ENCODE data around the gene LARP1.

The LARP1 gene

GRCh38 chr5:154861946-154862345 lies 106.8 kb downstream of the LARP1 start:
- Histone ChIP-seq H4K91ac (ENCODE audit: low read depth, low read length, poor library complexity) (no peak overlapping the region), H2AFZ (ENCODE audit: low read length) (no peak overlapping the region), H3K4ac (ENCODE audit: low read length) (no peak overlapping the region), H2BK120ac (ENCODE audit: low read depth, low read length) (no peak overlapping the region), H3K4me2 (ENCODE audit: insufficient read depth, low read length, poor library complexity, severe bottlenecking) (no peak overlapping the region), H3K14ac (ENCODE audit: low read length) (no peak overlapping the region), H3K4me1 (ENCODE audit: control insufficient read depth in 2 of 2, insufficient read depth in 1 of 2, low read depth in 1 of 2, low read length in 2 of 2) (peaks cover 4 to 9% of the 10 kb centered on the region in 2 donors), H3K18ac (ENCODE audit: low read length) (no peak overlapping the region), H4K8ac (ENCODE audit: low read depth, low read length) (no peak overlapping the region), H3K4me3 (ENCODE audit: low read length in 2 of 2) (no peak overlapping the region), H3K36me3 (replicated peaks in 1 of 2; ENCODE audit: control insufficient read depth in 2 of 2, insufficient read depth in 2 of 2, low read length in 2 of 2) (peaks cover 13 to 45% of the 10 kb centered on the region in 2 donors), H2BK5ac (ENCODE audit: low read length) (no peak overlapping the region), H2BK12ac (ENCODE audit: low read length) (no peak overlapping the region), H3K9me3 (replicated peaks in 1 of 2; ENCODE audit: control insufficient read depth in 2 of 2, insufficient read depth in 1 of 2, low read depth in 1 of 2, low read length in 2 of 2) (no peaks in the 10 kb centered on the region), H3K27ac (replicated peaks; ENCODE audit: low read length) (no peak overlapping the region), H2AK5ac (ENCODE audit: low read depth, low read length) (no peak overlapping the region), H3K27me3 (ENCODE audit: control insufficient read depth in 3 of 3, insufficient read depth in 3 of 3, low read depth in 1 of 3, low read length in 3 of 3) (no peaks in the 10 kb centered on the region), H3K79me1 (ENCODE audit: low read depth, low read length) (peaks cover 2% of the 10 kb centered on the region), H3K23ac (ENCODE audit: low read depth, low read length, poor library complexity) (no peak overlapping the region), H3K9ac (ENCODE audit: low read depth, low read length, poor library complexity) (no peak overlapping the region), H2BK15ac (ENCODE audit: low read length) (no peak overlapping the region)
- WGBS, 2 donors (ENCODE audit: extremely low coverage in 2 of 2, insufficient read length in 2 of 2, insufficient replicate concordance in 1 of 2) = no CpG with 5 or more reads among the region's 8 CpGs
- DNase-seq (ENCODE audit: low spot score) = no peak

- no peak overlapping the region for H2BK12ac ChIP-seq (ENCODE audit: low read length)
- no peak overlapping the region for H3K9ac ChIP-seq (ENCODE audit: low read depth, low read length, poor library complexity)
- H3K4ac ChIP-seq (ENCODE audit: low read length) = no peak overlapping the region
- no peak overlapping the region for H4K8ac ChIP-seq (ENCODE audit: low read depth, low read length)
- H3K27me3 ChIP-seq (ENCODE audit: control insufficient read depth in 3 of 3, insufficient read depth in 3 of 3, low read depth in 1 of 3, low read length in 3 of 3) = no peaks in the 10 kb centered on the region
- no peak overlapping the region for H3K4me2 ChIP-seq (ENCODE audit: insufficient read depth, low read length, poor library complexity, severe bottlenecking)
- no peak overlapping the region for H3K23ac ChIP-seq (ENCODE audit: low read depth, low read length, poor library complexity)
- no peak overlapping the region for H2BK15ac ChIP-seq (ENCODE audit: low read length)
- H3K27ac ChIP-seq (replicated peaks; ENCODE audit: low read length) = no peak overlapping the region
- no peak overlapping the region for H2BK5ac ChIP-seq (ENCODE audit: low read length)
- no peak overlapping the region for H2AK5ac ChIP-seq (ENCODE audit: low read depth, low read length)
- DNase-seq (ENCODE audit: low spot score) = no peak
- WGBS, 2 donors (ENCODE audit: extremely low coverage in 2 of 2, insufficient read length in 2 of 2, insufficient replicate concordance in 1 of 2) = no CpG with 5 or more reads among the region's 2 CpGs
- H4K91ac ChIP-seq (ENCODE audit: low read depth, low read length, poor library complexity) = no peak overlapping the region
- no peak overlapping the region for H2AFZ ChIP-seq (ENCODE audit: low read length)
- no peaks in the 10 kb centered on the region for H3K9me3 ChIP-seq (replicated peaks in 1 of 2; ENCODE audit: control insufficient read depth in 2 of 2, insufficient read depth in 1 of 2, low read depth in 1 of 2, low read length in 2 of 2)
- H3K79me1 ChIP-seq (ENCODE audit: low read depth, low read length) = peaks cover 2% of the 10 kb centered on the region
- no peak overlapping the region for H2BK120ac ChIP-seq (ENCODE audit: low read depth, low read length)
- H3K18ac ChIP-seq (ENCODE audit: low read length) = no peak overlapping the region
- H3K14ac ChIP-seq (ENCODE audit: low read length) = no peak overlapping the region
- peaks cover 4 to 9% of the 10 kb centered on the region in 2 donors for H3K4me1 ChIP-seq (ENCODE audit: control insufficient read depth in 2 of 2, insufficient read depth in 1 of 2, low read depth in 1 of 2, low read length in 2 of 2)
- H3K36me3 ChIP-seq (replicated peaks in 1 of 2; ENCODE audit: control insufficient read depth in 2 of 2, insufficient read depth in 2 of 2, low read length in 2 of 2) = peaks cover 13 to 53% of the 10 kb centered on the region in 2 donors
- H3K4me3 ChIP-seq (ENCODE audit: low read length in 2 of 2) = no peak overlapping the region
Measured at GRCh38 chr5:154862766-154863165, 107.6 kb downstream of the LARP1 start.

- Histone ChIP-seq H3K4me3 (ENCODE audit: low read length in 2 of 2) (no peak overlapping the region), H3K27ac (replicated peaks; ENCODE audit: low read length) (no peak overlapping the region), H2BK5ac (ENCODE audit: low read length) (no peak overlapping the region), H2BK15ac (ENCODE audit: low read length) (no peak overlapping the region), H3K9me3 (replicated peaks in 1 of 2; ENCODE audit: control insufficient read depth in 2 of 2, insufficient read depth in 1 of 2, low read depth in 1 of 2, low read length in 2 of 2) (no peaks in the 10 kb centered on the region), H2BK120ac (ENCODE audit: low read depth, low read length) (no peak overlapping the region), H3K4ac (ENCODE audit: low read length) (no peak overlapping the region), H3K79me1 (ENCODE audit: low read depth, low read length) (peaks cover 2% of the 10 kb centered on the region), H3K27me3 (ENCODE audit: control insufficient read depth in 3 of 3, insufficient read depth in 3 of 3, low read depth in 1 of 3, low read length in 3 of 3) (no peaks in the 10 kb centered on the region), H2BK12ac (ENCODE audit: low read length) (no peak overlapping the region), H3K9ac (ENCODE audit: low read depth, low read length, poor library complexity) (no peak overlapping the region), H3K4me2 (ENCODE audit: insufficient read depth, low read length, poor library complexity, severe bottlenecking) (no peak overlapping the region), H2AFZ (ENCODE audit: low read length) (no peak overlapping the region), H4K91ac (ENCODE audit: low read depth, low read length, poor library complexity) (no peak overlapping the region), H3K4me1 (ENCODE audit: control insufficient read depth in 2 of 2, insufficient read depth in 1 of 2, low read depth in 1 of 2, low read length in 2 of 2) (peaks cover 4 to 9% of the 10 kb centered on the region in 2 donors), H3K14ac (ENCODE audit: low read length) (no peak overlapping the region), H2AK5ac (ENCODE audit: low read depth, low read length) (no peak overlapping the region), H3K36me3 (replicated peaks in 1 of 2; ENCODE audit: control insufficient read depth in 2 of 2, insufficient read depth in 2 of 2, low read length in 2 of 2) (peaks cover 14 to 57% of the 10 kb centered on the region in 2 donors), H3K18ac (ENCODE audit: low read length) (no peak overlapping the region), H4K8ac (ENCODE audit: low read depth, low read length) (no peak overlapping the region), H3K23ac (ENCODE audit: low read depth, low read length, poor library complexity) (no peak overlapping the region)
- no CpG with 5 or more reads among the region's 7 CpGs for WGBS, 2 donors (ENCODE audit: extremely low coverage in 2 of 2, insufficient read length in 2 of 2, insufficient replicate concordance in 1 of 2)
- DNase-seq (ENCODE audit: low spot score) = no peak
Measured at GRCh38 chr5:154863291-154864080, 108.3 kb downstream of the LARP1 start.

GRCh38 chr5:154865466-154866184 lies 110.4 kb downstream of the LARP1 start:
- no peaks in the 10 kb centered on the region for H3K27me3 ChIP-seq (ENCODE audit: control insufficient read depth in 3 of 3, insufficient read depth in 3 of 3, low read depth in 1 of 3, low read length in 3 of 3)
- H2BK5ac ChIP-seq (ENCODE audit: low read length) = no peak overlapping the region
- H2BK15ac ChIP-seq (ENCODE audit: low read length) = no peak overlapping the region
- peaks cover 3% of the 10 kb centered on the region for H3K79me1 ChIP-seq (ENCODE audit: low read depth, low read length)
- WGBS, 2 donors (ENCODE audit: extremely low coverage in 2 of 2, insufficient read length in 2 of 2, insufficient replicate concordance in 1 of 2) = no CpG with 5 or more reads among the region's 5 CpGs
- peaks cover 0 to under 1% of the 10 kb centered on the region in 2 donors for H3K4me1 ChIP-seq (ENCODE audit: control insufficient read depth in 2 of 2, insufficient read depth in 1 of 2, low read depth in 1 of 2, low read length in 2 of 2)
- H2BK120ac ChIP-seq (ENCODE audit: low read depth, low read length) = no peak overlapping the region
- no peak overlapping the region for H3K4ac ChIP-seq (ENCODE audit: low read length)
- H2BK12ac ChIP-seq (ENCODE audit: low read length) = no peak overlapping the region
- no peak overlapping the region for H3K4me3 ChIP-seq (ENCODE audit: low read length in 2 of 2)
- no peak overlapping the region for H3K14ac ChIP-seq (ENCODE audit: low read length)
- H4K91ac ChIP-seq (ENCODE audit: low read depth, low read length, poor library complexity) = no peak overlapping the region
- no peak overlapping the region for H3K27ac ChIP-seq (replicated peaks; ENCODE audit: low read length)
- no peak overlapping the region for H3K18ac ChIP-seq (ENCODE audit: low read length)
- no peak overlapping the region for H2AFZ ChIP-seq (ENCODE audit: low read length)
- no peak for DNase-seq (ENCODE audit: low spot score)
- H3K23ac ChIP-seq (ENCODE audit: low read depth, low read length, poor library complexity) = no peak overlapping the region
- H3K9ac ChIP-seq (ENCODE audit: low read depth, low read length, poor library complexity) = no peak overlapping the region
- no peak overlapping the region for H3K4me2 ChIP-seq (ENCODE audit: insufficient read depth, low read length, poor library complexity, severe bottlenecking)
- no peak overlapping the region for H4K8ac ChIP-seq (ENCODE audit: low read depth, low read length)
- H2AK5ac ChIP-seq (ENCODE audit: low read depth, low read length) = no peak overlapping the region
- no peaks in the 10 kb centered on the region for H3K9me3 ChIP-seq (replicated peaks in 1 of 2; ENCODE audit: control insufficient read depth in 2 of 2, insufficient read depth in 1 of 2, low read depth in 1 of 2, low read length in 2 of 2)
- peaks cover 19 to 71% of the 10 kb centered on the region in 2 donors for H3K36me3 ChIP-seq (replicated peaks in 1 of 2; ENCODE audit: control insufficient read depth in 2 of 2, insufficient read depth in 2 of 2, low read length in 2 of 2)
